Neutrophil (primary cell): Measurements from ENCODE around the gene CAPZA2.
"Not testable (repeated sequence)": the region's sequence is repeated elsewhere in the genome, so short reads cannot be mapped to it uniquely, and the experiment has no call there.

Experiments used
- H3K27ac ChIP-seq: fragments of 200-600 bp; sonication (generic); 2 replicates; pipeline ENCODE4 v1.5.1; 2016; ENCODE audit warnings: mild to moderate bottlenecking, moderate library complexity
- H3K27me3 ChIP-seq: fragments of 200-600 bp; sonication (generic); 2 replicates; pipeline ENCODE4 v1.6.0; 2016; ENCODE audit warnings: mild to moderate bottlenecking
- H3K36me3 ChIP-seq: fragments of 200-600 bp; sonication (generic); 2 replicates; pipeline ENCODE4 v1.5.1; 2017
- H3K4me1 ChIP-seq, 2 experiments: fragments of 200-600 bp in 1 of 2; sonication (generic) in 1 of 2; 1 replicate in 1 of 2; 2 replicates in 1 of 2; pipeline versions ENCODE4 v1.5.1 to v1.6.1; 2013 to 2016; ENCODE audit warnings: low read depth in 1 of 2, low read length in 1 of 2, mild to moderate bottlenecking in 1 of 2, moderate library complexity in 1 of 2; ENCODE audit not compliant: control insufficient read depth in 1 of 2, insufficient read depth in 1 of 2
- H3K4me3 ChIP-seq, 2 experiments: fragments of 200-600 bp in 1 of 2; sonication (generic) in 1 of 2; 1 replicate in 1 of 2; 2 replicates in 1 of 2; pipeline ENCODE4 v1.5.1; 2013 to 2016; ENCODE audit warnings: low read depth in 1 of 2, low read length in 1 of 2, mild to moderate bottlenecking in 1 of 2, moderate library complexity in 1 of 2
- H3K9me3 ChIP-seq: fragments of 200-600 bp; sonication (generic); 2 replicates; pipeline ENCODE4 v1.5.1; 2016
- CTCF ChIP-seq: fragments of 200-600 bp; sonication (generic); IDR thresholded peaks from 2 replicates; pipeline ENCODE4 v1.5.1; 2016; ENCODE audit warnings: antibody characterized with exemption

CAPZA2 gene

GRCh38 chr7:116953906-116954838, 91.8 kb downstream of the CAPZA2 start:
- H3K27ac ChIP-seq, result peak overlapping the region; percentile 18

GRCh38 chr7:116955340-116955739, 93.0 kb downstream of the CAPZA2 start:
- Histone ChIP-seq H3K36me3 (no peaks in the 10 kb centered on the region), H3K27me3 (peaks cover 4% of the 10 kb centered on the region), H3K9me3 (no peaks in the 10 kb centered on the region), H3K27ac (no peak overlapping the region), H3K4me3 (no peak overlapping the region), H3K4me1 (peaks cover 16 to 23% of the 10 kb centered on the region in 2 experiments)
- TF ChIP-seq CTCF, result no peak

More at GRCh38 chr7:116953906-116954838, 91.8 kb downstream of the CAPZA2 start:
- Histone ChIP-seq H3K4me1 (peaks cover 16 to 23% of the 10 kb centered on the region in 2 experiments), H3K9me3 (no peaks in the 10 kb centered on the region), H3K27me3 (peaks cover 4% of the 10 kb centered on the region), H3K4me3 (peak overlapping the region; percentile 62 to 66), H3K36me3 (no peaks in the 10 kb centered on the region)
- TF ChIP-seq CTCF, result no peak

- no peak for TF ChIP-seq CTCF
- H3K4me1 ChIP-seq, result peaks cover 16 to 23% of the 10 kb centered on the region in 2 experiments
- no peaks in the 10 kb centered on the region for H3K9me3 ChIP-seq
- peaks cover 4% of the 10 kb centered on the region for H3K27me3 ChIP-seq
- no peaks in the 10 kb centered on the region for H3K36me3 ChIP-seq
- no peak overlapping the region for H3K4me3 ChIP-seq
- H3K27ac ChIP-seq, result no peak overlapping the region
Observed at GRCh38 chr7:116955801-116956476, 93.6 kb downstream of the CAPZA2 start.

- Histone ChIP-seq H3K27ac (no peak overlapping the region), H3K9me3 (no peaks in the 10 kb centered on the region), H3K4me3 (no peak overlapping the region), H3K36me3 (no peaks in the 10 kb centered on the region), H3K4me1 (peaks cover 16 to 23% of the 10 kb centered on the region in 2 experiments), H3K27me3 (peaks cover 4% of the 10 kb centered on the region)
- TF ChIP-seq CTCF, result no peak
Observed at GRCh38 chr7:116956477-116956804, 94.1 kb downstream of the CAPZA2 start.

- no peaks in the 10 kb centered on the region for H3K9me3 ChIP-seq
- H3K4me1 ChIP-seq, result peaks cover 13 to 18% of the 10 kb centered on the region in 2 experiments
- TF ChIP-seq CTCF, result no peak
- H3K27ac ChIP-seq, result no peak overlapping the region
- no peak overlapping the region for H3K4me3 ChIP-seq
- peaks cover under 1% of the 10 kb centered on the region for H3K27me3 ChIP-seq
- H3K36me3 ChIP-seq, result no peaks in the 10 kb centered on the region
Observed at GRCh38 chr7:116957874-116958273, 95.5 kb downstream of the CAPZA2 start.

GRCh38 chr7:116961966-116962673, 99.7 kb downstream of the CAPZA2 start:
- H3K27me3 ChIP-seq, H3K4me3 ChIP-seq, H3K36me3 ChIP-seq, H3K9me3 ChIP-seq, H3K4me1 ChIP-seq, H3K27ac ChIP-seq: not testable (repeated sequence)
